Spleen (tissue), 7 donors: ENCODE data around the gene RARRES2.

ENCODE experiments used
- CTCF ChIP-seq, 11 experiments: fragments of 200-600 bp in 7 of 11; fragments of 450-650 bp in 4 of 11; sonication (generic) in 4 of 11; IDR thresholded peaks in 8 of 11; conservative IDR thresholded peaks in 3 of 11; 1 replicate in 7 of 11; 2 replicates in 4 of 11; pipeline versions ENCODE4 v1.4.0 to v1.8.0; 2016 to 2021; ENCODE audit warnings: antibody characterized with exemption in 11 of 11, inconsistent platforms in 4 of 11, mild to moderate bottlenecking in 1 of 11
- POLR2A ChIP-seq, 3 donors: fragments of 450-650 bp; IDR thresholded peaks; one replicate each; pipeline ENCODE4 v1.5.1; 2017; ENCODE audit warnings: antibody characterized with exemption in 3 of 3, mild to moderate bottlenecking in 1 of 3
- POLR2AphosphoS5 ChIP-seq, 3 donors: sonication (generic); formaldehyde crosslinking; IDR thresholded peaks; one replicate each; pipeline ENCODE4 v1.5.1; 2017; ENCODE audit warnings: antibody characterized with exemption in 3 of 3
- donor health status: DM: no; HTN: no; CAD: no; lungs with moderate emphysema.
- donor health status: DM: no; HTN: no; CAD: no.
- donor health status: DM: no; HTN: no; CAD: no.

- TF ChIP-seq CTCF (IDR thresholded peaks at IDR 0.05 in 8 of 11, conservative IDR thresholded peaks at IDR 0.05 in 3 of 11) (no peak), POLR2A (IDR thresholded peaks at IDR 0.05) (no peak), POLR2AphosphoS5 (IDR thresholded peaks at IDR 0.05) (no peak)
These were observed 29.2 kb upstream of the RARRES2 start for GRCh38 chr7:150370612-150371071.
